Neural cell (in vitro differentiated cells): ENCODE measurements around the gene CMKLR1.

Experiments used
- EP300 ChIP-seq: fragments of 450-650 bp; conservative IDR thresholded peaks from 2 replicates; pipeline ENCODE4 v1.6.1; 2014; ENCODE audit warnings: antibody characterized with exemption, mild to moderate bottlenecking, moderate library complexity; ENCODE audit not compliant: poor library complexity, severe bottlenecking
- EZH2 ChIP-seq: fragments of 200-600, 300-800 bp; shearing (Covaris generic), sonication (generic); IDR thresholded peaks from 2 replicates; pipeline ENCODE4 v1.6.1; 2014; ENCODE audit warnings: antibody characterized with exemption, low read length, borderline replicate concordance, mild to moderate bottlenecking; ENCODE audit not compliant: insufficient read depth, poor library complexity, severe bottlenecking
- MXI1 ChIP-seq: fragments of 450-650 bp; conservative IDR thresholded peaks from 2 replicates; pipeline ENCODE4 v1.6.1; 2014; ENCODE audit warnings: antibody characterized with exemption, mild to moderate bottlenecking; ENCODE audit not compliant: poor library complexity, severe bottlenecking
- RAD21 ChIP-seq: fragments of 450-650 bp; conservative IDR thresholded peaks from 2 replicates; pipeline ENCODE4 v1.6.1; 2014; ENCODE audit warnings: antibody characterized with exemption, mild to moderate bottlenecking, moderate library complexity
- TAF1 ChIP-seq: IDR thresholded peaks from 2 replicates; pipeline ENCODE4 v1.6.1; 2012; ENCODE audit warnings: low read depth
- TF ChIP-seq, protein P1 (sequence below): fragments of 450-650 bp; IDR thresholded peaks from 2 replicates; pipeline ENCODE4 v1.5.1; 2014; ENCODE audit warnings: antibody characterized with exemption, mild to moderate bottlenecking, moderate library complexity; ENCODE audit not compliant: poor library complexity, severe bottlenecking

DNA sequence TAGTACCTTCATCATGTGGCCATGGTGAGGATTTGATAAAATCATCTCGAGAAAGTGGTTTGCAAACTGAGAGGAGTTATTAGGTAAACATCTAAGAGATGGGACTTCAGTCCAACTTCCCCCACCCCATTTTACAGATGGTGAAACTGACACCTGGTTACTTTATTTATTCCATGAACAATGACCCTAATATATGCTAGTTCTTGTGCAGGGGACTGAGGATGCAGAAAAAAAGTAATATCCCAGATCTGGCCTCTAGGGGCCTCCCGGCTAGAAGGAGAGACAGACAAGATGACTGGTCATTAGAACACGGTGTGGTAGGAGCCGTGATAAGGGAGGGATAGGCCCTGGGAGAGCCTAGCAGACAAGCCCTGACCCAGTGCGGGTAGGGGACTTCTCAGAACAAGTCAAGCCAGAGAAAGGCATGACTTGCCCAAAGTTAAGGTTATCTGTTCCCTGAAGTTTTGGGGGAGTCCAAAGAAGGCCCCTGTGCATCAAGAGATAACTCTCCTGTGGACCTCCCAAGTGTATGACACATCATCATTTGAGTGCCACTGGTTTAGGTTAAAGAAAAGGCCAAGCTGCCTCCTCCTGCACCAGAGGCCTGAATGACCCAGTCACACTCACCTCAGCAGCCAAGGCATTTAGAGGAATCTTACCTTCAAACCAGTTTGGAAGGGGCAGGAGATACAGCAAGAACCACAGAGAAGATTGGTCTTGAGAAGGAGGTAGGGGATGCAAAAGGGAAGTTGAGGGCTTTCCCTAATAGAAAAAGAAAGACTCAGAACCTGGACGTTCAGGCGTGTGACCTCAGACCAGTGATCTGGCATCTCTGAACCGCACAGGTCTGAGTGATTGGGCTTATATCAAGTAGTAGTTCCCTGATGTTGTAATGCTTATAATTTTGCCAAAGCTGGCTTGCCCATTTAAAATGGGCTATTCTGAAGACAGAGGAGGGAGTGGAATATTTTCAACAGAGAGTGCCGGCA, 1.6 kb downstream of the CMKLR1 start:
- TF ChIP-seq RAD21 (no peak), EP300 (no peak), EZH2 (no peak), TAF1 (no peak), MXI1 (no peak)
- TF ChIP-seq, protein P1, sequence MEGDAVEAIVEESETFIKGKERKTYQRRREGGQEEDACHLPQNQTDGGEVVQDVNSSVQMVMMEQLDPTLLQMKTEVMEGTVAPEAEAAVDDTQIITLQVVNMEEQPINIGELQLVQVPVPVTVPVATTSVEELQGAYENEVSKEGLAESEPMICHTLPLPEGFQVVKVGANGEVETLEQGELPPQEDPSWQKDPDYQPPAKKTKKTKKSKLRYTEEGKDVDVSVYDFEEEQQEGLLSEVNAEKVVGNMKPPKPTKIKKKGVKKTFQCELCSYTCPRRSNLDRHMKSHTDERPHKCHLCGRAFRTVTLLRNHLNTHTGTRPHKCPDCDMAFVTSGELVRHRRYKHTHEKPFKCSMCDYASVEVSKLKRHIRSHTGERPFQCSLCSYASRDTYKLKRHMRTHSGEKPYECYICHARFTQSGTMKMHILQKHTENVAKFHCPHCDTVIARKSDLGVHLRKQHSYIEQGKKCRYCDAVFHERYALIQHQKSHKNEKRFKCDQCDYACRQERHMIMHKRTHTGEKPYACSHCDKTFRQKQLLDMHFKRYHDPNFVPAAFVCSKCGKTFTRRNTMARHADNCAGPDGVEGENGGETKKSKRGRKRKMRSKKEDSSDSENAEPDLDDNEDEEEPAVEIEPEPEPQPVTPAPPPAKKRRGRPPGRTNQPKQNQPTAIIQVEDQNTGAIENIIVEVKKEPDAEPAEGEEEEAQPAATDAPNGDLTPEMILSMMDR: peak; percentile 17
